K562 (cell line): Measurements from ENCODE around the gene KNL1. TPM values are rescaled to one million over a fixed set of nuclear protein-coding genes. Genes with fewer than 3 reads are reported as not detected.

Source experiments
- ATAC-seq: fragments of 200-7000 bp; cut with Tn5 transposase; 3 replicates; pipeline ENCODE4 v1.9.1; 2020; ENCODE audit warnings: moderate library complexity
- BruUV-seq: library from RNA; stranded (reverse); fragments of 400-500 nt; replicated peaks from 2 replicates; lab custom pipeline; 2021; lab: Mats Ljungman, UMichigan
- CTCF ChIA-PET: fragments of 300-600 bp; formaldehyde crosslinking; extraction: SDS; loops from one replicate; lab custom pipeline; 2021; ENCODE audit warnings: low intra/inter-chr PET ratio; lab: Yijun Ruan, JAX
- POLR2A ChIA-PET: fragments of 300-600, 350-650 bp; sonication (Branson Sonifier 250); formaldehyde crosslinking; extraction: SDS; loops from one replicate; lab custom pipeline; 2021; ENCODE audit warnings: antibody characterized with exemption, inconsistent platforms; lab: Yijun Ruan, JAX
- DNase-seq, 4 experiments: peaks; one replicate each; pipeline versions ENCODE4 v3.0.0 to v3.0.0-alpha.2; 2011 to 2018; ENCODE audit warnings: low spot score in 3 of 4, mixed read lengths in 3 of 4; ENCODE audit errors: extremely low read depth in 1 of 4
- FAIRE-seq: peaks from 2 replicates; lab custom pipeline; 2011; peaks lifted over from hg19 to GRCh38; lab: Jason Lieb, UNC
- H2AFZ ChIP-seq: 2 replicates; pipeline ENCODE4 v1.6.0; 2011; ENCODE audit warnings: low read depth, low read length, control low read depth, inconsistent platforms
- H3K27ac ChIP-seq: fragments of 200-600 bp; 3 replicates; pipeline ENCODE4 v1.8.0; 2011; ENCODE audit warnings: low read depth, mild to moderate bottlenecking, control low read depth, inconsistent platforms, low read length, moderate library complexity, mixed read lengths; ENCODE audit errors: extremely low read depth
- H3K27me3 ChIP-seq, 2 experiments: fragments of 300-600 bp in 1 of 2; 2 replicates in 1 of 2; 3 replicates in 1 of 2; pipeline versions ENCODE4 v1.6.0 to v1.8.0; 2011; ENCODE audit warnings: inconsistent platforms in 2 of 2, low read length in 2 of 2, mild to moderate bottlenecking in 1 of 2, mixed read lengths in 1 of 2, moderate library complexity in 1 of 2; ENCODE audit not compliant: control insufficient read depth in 2 of 2, insufficient read depth in 2 of 2
- H3K36me3 ChIP-seq: fragments of 300-600 bp; 3 replicates; pipeline ENCODE4 v1.8.0; 2011; ENCODE audit warnings: mild to moderate bottlenecking, low read length, inconsistent platforms; ENCODE audit not compliant: control insufficient read depth, insufficient read depth
- H3K4me1 ChIP-seq, 2 experiments: fragments of 200-600 bp in 1 of 2; replicated peaks in 1 of 2; 2 replicates in 1 of 2; 3 replicates in 1 of 2; pipeline versions ENCODE4 v1.5.1 to v1.8.0; 2011; ENCODE audit warnings: inconsistent platforms in 2 of 2, low read length in 2 of 2, mild to moderate bottlenecking in 1 of 2, mixed read lengths in 1 of 2, moderate library complexity in 1 of 2; ENCODE audit not compliant: control insufficient read depth in 2 of 2, insufficient read depth in 2 of 2
- H3K4me2 ChIP-seq: 2 replicates; pipeline ENCODE4 v1.6.1; 2011; ENCODE audit warnings: low read length, control low read depth, inconsistent platforms, mixed read lengths; ENCODE audit not compliant: insufficient read depth
- H3K4me3 ChIP-seq: fragments of 200-600 bp; sonication (generic), shearing (Covaris generic); 2 replicates; pipeline ENCODE4 v1.5.1; 2016; ENCODE audit warnings: control low read depth, inconsistent platforms
- H3K79me2 ChIP-seq: fragments of 200-600 bp; 3 replicates; pipeline ENCODE4 v1.8.0; 2011; ENCODE audit warnings: low read length, inconsistent platforms; ENCODE audit not compliant: control insufficient read depth, insufficient read depth
- H3K9ac ChIP-seq, 2 experiments: 2 replicates each; pipeline versions ENCODE4 v1.6.0 to v1.6.1; 2011; ENCODE audit warnings: low read depth in 2 of 2, low read length in 2 of 2, control low read depth in 1 of 2, inconsistent platforms in 1 of 2, mild to moderate bottlenecking in 1 of 2, mixed read lengths in 1 of 2; ENCODE audit not compliant: insufficient read depth in 1 of 2
- H3K9me1 ChIP-seq: one replicate; pipeline ENCODE4 v1.6.0; 2011; ENCODE audit warnings: inconsistent platforms, mild to moderate bottlenecking, low read length, moderate library complexity; ENCODE audit not compliant: control insufficient read depth, insufficient read depth
- H3K9me3 ChIP-seq: replicated peaks from 2 replicates; pipeline ENCODE4 v1.5.1; 2011; ENCODE audit warnings: low read depth, low read length, inconsistent platforms; ENCODE audit not compliant: control insufficient read depth, insufficient read depth
- H4K20me1 ChIP-seq: replicated peaks from 2 replicates; pipeline ENCODE4 v1.6.1; 2011; ENCODE audit warnings: low read length, inconsistent platforms, mixed read lengths; ENCODE audit not compliant: control insufficient read depth, insufficient read depth
- ARID2 ChIP-seq: fragments of 450-650 bp; IDR thresholded peaks from 2 replicates; pipeline ENCODE4 v1.6.1; 2017; ENCODE audit warnings: antibody characterized with exemption, mild to moderate bottlenecking
- BACH1 ChIP-seq: fragments of 200-800 bp; sonication (Bioruptor generic); IDR thresholded peaks from 2 replicates; pipeline ENCODE4 v1.6.1; 2016; ENCODE audit warnings: missing genetic modification characterization, missing compliant biosample characterization
- CCNT2 ChIP-seq: IDR thresholded peaks from 2 replicates; pipeline ENCODE4 v1.6.1; 2011; ENCODE audit warnings: borderline replicate concordance, low read depth, mild to moderate bottlenecking, moderate library complexity, mixed read lengths, low read length; ENCODE audit not compliant: insufficient read length; ENCODE audit errors: extremely low read depth
- CREBBP ChIP-seq: IDR thresholded peaks from one replicate; pipeline ENCODE4 v1.6.1; 2012; ENCODE audit warnings: low read depth, mild to moderate bottlenecking, control low read depth, inconsistent platforms, low read length
- EP400 ChIP-seq: fragments of 450-650 bp; IDR thresholded peaks from 2 replicates; pipeline ENCODE4 v1.6.1; 2017; ENCODE audit warnings: antibody characterized with exemption, mild to moderate bottlenecking, moderate library complexity
- ILF3 ChIP-seq: fragments of 450-650 bp; IDR thresholded peaks from 2 replicates; pipeline ENCODE4 v1.6.1; 2018; ENCODE audit warnings: antibody characterized with exemption, mild to moderate bottlenecking, moderate library complexity, borderline replicate concordance
- LEF1 ChIP-seq: fragments of 450-650 bp; IDR thresholded peaks from 2 replicates; pipeline ENCODE4 v1.6.1; 2016; ENCODE audit warnings: mild to moderate bottlenecking
- MAFK ChIP-seq: IDR thresholded peaks from 2 replicates; pipeline ENCODE4 v1.6.1; 2011; ENCODE audit warnings: low read length, improper control_type of control experiment
- MXI1 ChIP-seq: IDR thresholded peaks from 2 replicates; pipeline ENCODE4 v1.6.1; 2011; ENCODE audit warnings: low read depth, mild to moderate bottlenecking, improper control_type of control experiment, low read length
- NFE2L1 ChIP-seq: fragments of 450-650 bp; IDR thresholded peaks from 2 replicates; pipeline ENCODE4 v1.6.1; 2016; ENCODE audit warnings: missing genetic modification characterization, low read depth, mild to moderate bottlenecking, missing compliant biosample characterization, moderate library complexity, borderline replicate concordance
- NONO ChIP-seq, 2 experiments: fragments of 200-400 bp in 1 of 2; fragments of 450-650 bp in 1 of 2; formaldehyde crosslinking in 1 of 2; IDR thresholded peaks; 2 replicates each; pipeline ENCODE4 v1.6.1; 2017; ENCODE audit warnings: low read depth in 2 of 2, mild to moderate bottlenecking in 2 of 2, moderate library complexity in 2 of 2, low read length in 1 of 2
- PML ChIP-seq: IDR thresholded peaks from 2 replicates; pipeline ENCODE4 v1.6.1; 2012; ENCODE audit warnings: low read length, inconsistent platforms
- RBBP5 ChIP-seq: fragments of 200-600 bp; sonication (generic); IDR thresholded peaks from 2 replicates; pipeline ENCODE4 v1.6.1; 2012; ENCODE audit warnings: borderline replicate concordance, mild to moderate bottlenecking, low read length, control low read depth, inconsistent platforms; ENCODE audit not compliant: insufficient read depth, poor library complexity, severe bottlenecking
- TAF7 ChIP-seq: fragments of 450-650 bp; IDR thresholded peaks from 2 replicates; pipeline ENCODE4 v1.6.1; 2016; ENCODE audit warnings: missing genetic modification characterization, missing compliant biosample characterization
- THRAP3 ChIP-seq: fragments of 450-650 bp; IDR thresholded peaks from 2 replicates; pipeline ENCODE4 v1.6.1; 2016; ENCODE audit warnings: mild to moderate bottlenecking, inconsistent platforms, borderline replicate concordance
- ZNF121 ChIP-seq: sonication (generic); formaldehyde crosslinking; conservative IDR thresholded peaks from 2 replicates; pipeline ENCODE4 v1.8.0; 2022; ENCODE audit warnings: missing genetic modification reagents
- ZNF551 ChIP-seq: fragments of 250-450 bp; sonication (Bioruptor Pico); IDR thresholded peaks from 2 replicates; pipeline ENCODE4 v1.5.0; 2021; ENCODE audit warnings: mild to moderate bottlenecking, moderate library complexity
- WGBS: fragments of 100-300 bp; shearing (Covaris generic); methylation state at CpG from one replicate; pipeline ENCODE4 v1.1.6; 2016; ENCODE audit warnings: low coverage, mixed read lengths; ENCODE audit not compliant: insufficient coverage; ENCODE audit errors: missing lambda C conversion rate; 5-methylcytosine and 5-hydroxymethylcytosine counted together
- in situ Hi-C: fragments of 300-500 bp; cut with MboI; formaldehyde crosslinking; loops from 4 replicates; pipeline ENCODE4 v1.15.0; 2018; ENCODE audit warnings: inconsistent platforms, mixed read lengths
- intact Hi-C: fragments of 100-400 bp; cut with micrococcal nuclease; formaldehyde crosslinking; loops from 2 replicates; pipeline ENCODE4 v1.14.2; 2022
- polyA plus RNA-seq, 8 experiments: library from polyadenylated mRNA; depleted of rRNA in 4 of 8; stranded (reverse) in 5 of 8; unstranded in 3 of 8; fragments of >200 nt; fragmentation: Nextera tagmentation in 2 of 8; fragmentation: Illumina TruSeq in 1 of 8; extraction: Ambion mirVana in 2 of 8; extraction: Trizol in 1 of 8; gene quantifications; 2 replicates each; pipeline versions ENCODE4 v1.2.1 to v1.2.3, GENCODE V29; 2011 to 2014; ENCODE audit warnings: inconsistent platforms in 1 of 8, missing spikeins in 1 of 8
- total RNA-seq, 7 experiments: library from RNA; depleted of rRNA in 6 of 7; stranded (reverse); fragments of >200 nt in 6 of 7; fragmentation: Illumina TruSeq in 2 of 7; extraction: Trizol in 2 of 7; gene quantifications; 2 replicates each; pipeline versions ENCODE4 v1.2.1 to v1.2.3, GENCODE V29; 2011 to 2021; ENCODE audit warnings: low replicate concordance in 1 of 7
- TF ChIP-seq, protein P1 (sequence below): sonication (generic); formaldehyde crosslinking; IDR thresholded peaks from 2 replicates; pipeline ENCODE4 v1.9.0; 2022; ENCODE audit warnings: mild to moderate bottlenecking, missing genetic modification reagents
- TF ChIP-seq, protein P2 (sequence below): fragments of 450-650 bp; IDR thresholded peaks from 2 replicates; pipeline ENCODE4 v1.6.1; 2014; ENCODE audit warnings: low read depth, mild to moderate bottlenecking, moderate library complexity, borderline replicate concordance
- TF ChIP-seq, protein P3 (sequence below): sonication (generic); formaldehyde crosslinking; IDR thresholded peaks from 2 replicates; pipeline ENCODE4 v1.8.0; 2022; ENCODE audit warnings: missing genetic modification reagents, mild to moderate bottlenecking, moderate library complexity, borderline replicate concordance

KNL1 gene
- total and polyA plus RNA-seq, 9 of the 15 experiments (the other 6 are each of a cell fraction or from before 2014, with no cell fraction given): 14.5 to 65.4 (median 34.6) TPM

DNA sequence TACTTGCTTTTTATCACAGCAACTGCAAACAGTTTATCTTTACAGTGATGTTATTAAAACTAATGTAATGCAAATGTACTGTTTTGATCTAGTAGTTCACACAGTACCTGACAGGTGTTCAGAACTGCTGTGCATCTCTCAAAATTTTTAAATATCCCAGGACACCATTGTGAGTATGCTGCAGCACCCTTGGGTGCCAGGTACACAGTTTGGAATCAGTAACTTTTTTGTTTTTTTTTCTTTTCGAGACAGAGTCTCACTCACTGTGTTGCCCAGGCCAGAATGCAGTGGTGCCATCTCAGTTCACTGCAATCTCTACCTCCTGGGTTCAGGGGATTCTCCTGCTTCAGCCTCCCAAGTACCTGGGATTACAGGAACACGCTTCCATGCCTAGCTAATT lies 3.0 kb downstream of the KNL1 start (continued):
- TF ChIP-seq TAF7 (tag): no peak
- no peak for TF ChIP-seq RBBP5
- no peak for TF ChIP-seq PML
- TF ChIP-seq NONO (IDR thresholded peaks at IDR 0.05; ENCODE audit: low read depth in 2 of 2, low read length in 1 of 2): no peak
- TF ChIP-seq ILF3: no peak
- no peak for TF ChIP-seq NFE2L1

DNA sequence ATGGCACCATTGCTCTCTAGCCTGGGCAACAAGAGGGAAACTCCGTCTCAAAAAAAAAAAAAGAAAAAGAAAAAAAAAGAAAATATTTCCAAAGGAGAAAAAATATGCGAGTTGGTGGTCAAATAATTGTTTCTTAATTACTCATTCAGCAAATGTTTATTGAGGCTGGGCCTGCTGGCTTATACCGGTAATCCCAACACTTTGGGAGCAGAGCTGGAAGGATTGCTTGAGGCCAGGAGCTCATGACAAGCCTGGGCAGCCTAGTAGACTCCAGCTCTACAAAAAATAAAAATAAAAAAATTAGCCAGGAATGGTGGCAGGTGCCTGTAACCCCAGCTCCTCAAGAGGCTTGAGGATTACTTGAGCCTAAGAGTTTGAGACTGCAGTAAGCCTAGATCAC lies 4.1 kb downstream of the KNL1 start:
- FAIRE-seq (no peak), DNase-seq (no peak), ATAC-seq (no peak)
- H3K4me2 ChIP-seq: no peak overlapping the region
- 0 out of 2 replicates have a peak, but pooled peaks cover 1% of the 10 kb centered on the region for H3K9me3 ChIP-seq
- no peak for TF ChIP-seq MXI1
- TF ChIP-seq CCNT2: no peak
- TF ChIP-seq, protein P1, sequence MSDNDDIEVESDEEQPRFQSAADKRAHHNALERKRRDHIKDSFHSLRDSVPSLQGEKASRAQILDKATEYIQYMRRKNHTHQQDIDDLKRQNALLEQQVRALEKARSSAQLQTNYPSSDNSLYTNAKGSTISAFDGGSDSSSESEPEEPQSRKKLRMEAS (CRISPR knock-in tag): no peak
- TF ChIP-seq THRAP3: no peak
- TF ChIP-seq, protein P2, sequence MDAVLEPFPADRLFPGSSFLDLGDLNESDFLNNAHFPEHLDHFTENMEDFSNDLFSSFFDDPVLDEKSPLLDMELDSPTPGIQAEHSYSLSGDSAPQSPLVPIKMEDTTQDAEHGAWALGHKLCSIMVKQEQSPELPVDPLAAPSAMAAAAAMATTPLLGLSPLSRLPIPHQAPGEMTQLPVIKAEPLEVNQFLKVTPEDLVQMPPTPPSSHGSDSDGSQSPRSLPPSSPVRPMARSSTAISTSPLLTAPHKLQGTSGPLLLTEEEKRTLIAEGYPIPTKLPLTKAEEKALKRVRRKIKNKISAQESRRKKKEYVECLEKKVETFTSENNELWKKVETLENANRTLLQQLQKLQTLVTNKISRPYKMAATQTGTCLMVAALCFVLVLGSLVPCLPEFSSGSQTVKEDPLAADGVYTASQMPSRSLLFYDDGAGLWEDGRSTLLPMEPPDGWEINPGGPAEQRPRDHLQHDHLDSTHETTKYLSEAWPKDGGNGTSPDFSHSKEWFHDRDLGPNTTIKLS: no peak
- no peak for TF ChIP-seq CREBBP
- no peak for TF ChIP-seq BACH1 (tag)
- TF ChIP-seq EP400: no peak
- TF ChIP-seq ZNF551 (CRISPR knock-in tag): no peak
- no peak for TF ChIP-seq ARID2
- TF ChIP-seq, protein P3, sequence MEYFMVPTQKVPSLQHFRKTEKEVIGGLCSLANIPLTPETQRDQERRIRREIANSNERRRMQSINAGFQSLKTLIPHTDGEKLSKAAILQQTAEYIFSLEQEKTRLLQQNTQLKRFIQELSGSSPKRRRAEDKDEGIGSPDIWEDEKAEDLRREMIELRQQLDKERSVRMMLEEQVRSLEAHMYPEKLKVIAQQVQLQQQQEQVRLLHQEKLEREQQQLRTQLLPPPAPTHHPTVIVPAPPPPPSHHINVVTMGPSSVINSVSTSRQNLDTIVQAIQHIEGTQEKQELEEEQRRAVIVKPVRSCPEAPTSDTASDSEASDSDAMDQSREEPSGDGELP (CRISPR knock-in tag): no peak
- TF ChIP-seq LEF1: no peak
- TF ChIP-seq MAFK: no peak
- TF ChIP-seq ZNF121 (CRISPR knock-in tag): no peak
- no peaks in the 10 kb centered on the region for H3K27me3 ChIP-seq
- POLR2A ChIA-PET: interaction anchor here (0.6 to 1.3 kb wide), 2 partner anchors 11 to 25 kb away, joined by 4 to 5 read pairs; no protein-coding TSS in a partner anchor
- intact Hi-C loops: loop anchor here (10.0 kb wide), 2 partner anchors 167 to 297 kb away; partner anchors contain the start of genes C15orf62, GCHFR and VPS18
- peaks cover 4 to 6% of the 10 kb centered on the region in 2 experiments; a peak in 3 of 5 replicates for H3K4me1 ChIP-seq
- H3K79me2 ChIP-seq: peaks cover 75% of the 10 kb centered on the region
- H3K36me3 ChIP-seq: peaks cover 7% of the 10 kb centered on the region; the same call in 1 of the 3 replicates
- in situ Hi-C loops: no loop called here
- no peak overlapping the region for H3K27ac ChIP-seq
- no peak overlapping the region for H2AFZ ChIP-seq
- CTCF ChIA-PET: no interaction called here
- no peak overlapping the region for H3K9ac ChIP-seq
- no peak overlapping the region for H3K4me3 ChIP-seq
- H3K9me1 ChIP-seq: no peaks in the 10 kb centered on the region
- WGBS: 64% methylated on average over 2 of the region's 3 CpGs
- no peaks in the 10 kb centered on the region for H4K20me1 ChIP-seq
- BruUV-seq: no TSS peak
